Cortex of kidney (tissue), 1 donor: ENCODE results near the gene NPY1R.

Experiments
- DNase-seq: peaks from one replicate; lab custom pipeline; 2025; lab: John Stamatoyannopoulos, UW

NPY1R gene

GRCh38 chr4:163332526-163333406 lies at the start of gene NPY1R:
Gene NPY1R (minus strand): TSS chr4:163332596. CDS start chr4:163326554, 6,042 bp downstream.
- no peak for DNase-seq

- no peak for DNase-seq
Measured at GRCh38 chr4:163380703-163381102, 48.3 kb upstream of the NPY1R start.

- DNase-seq: no peak
Measured at GRCh38 chr4:163378661-163379060, 46.3 kb upstream of the NPY1R start.

GRCh38 chr4:163372029-163372428 lies 39.6 kb upstream of the NPY1R start:
- DNase-seq: no peak

GRCh38 chr4:163367651-163368050 lies 35.3 kb upstream of the NPY1R start:
- no peak for DNase-seq

- DNase-seq: no peak
Measured at GRCh38 chr4:163356104-163356503, 23.7 kb upstream of the NPY1R start.

GRCh38 chr4:163353054-163353453 lies 20.7 kb upstream of the NPY1R start:
- DNase-seq: no peak

GRCh38 chr4:163350672-163351071 lies 18.3 kb upstream of the NPY1R start:
- no peak for DNase-seq

GRCh38 chr4:163344147-163345125 lies 12.0 kb upstream of the NPY1R start:
- DNase-seq: no peak

- no peak for DNase-seq
Measured at GRCh38 chr4:163343604-163344146, 11.3 kb upstream of the NPY1R start, which contains the start of gene NPY5R. Gene NPY5R (plus strand): TSS chr4:163343892. CDS start chr4:163350274, 6,382 bp downstream.

- DNase-seq: no peak
Measured at GRCh38 chr4:163335384-163335783, 3.0 kb upstream of the NPY1R start.

GRCh38 chr4:163331629-163332376 lies 593 bp downstream of the NPY1R start:
- no peak for DNase-seq

GRCh38 chr4:163330916-163331628 lies 1.3 kb downstream of the NPY1R start:
- DNase-seq: no peak

- no peak for DNase-seq
Measured at GRCh38 chr4:163317110-163317509, 15.3 kb downstream of the NPY1R start.

- no peak for DNase-seq
Measured at GRCh38 chr4:163309466-163309865, 22.9 kb downstream of the NPY1R start.

- no peak for DNase-seq
Measured at GRCh38 chr4:163303069-163303468, 29.3 kb downstream of the NPY1R start.

- DNase-seq: no peak
Measured at GRCh38 chr4:163300445-163300844, 32.0 kb downstream of the NPY1R start.

GRCh38 chr4:163295138-163295537 lies 37.3 kb downstream of the NPY1R start:
- DNase-seq: no peak

GRCh38 chr4:163284304-163284703 lies 48.1 kb downstream of the NPY1R start:
- DNase-seq: no peak

- DNase-seq: no peak
Measured at GRCh38 chr4:163280703-163281519, 51.5 kb downstream of the NPY1R start.
